Activated gamma-delta T cell treated with Interleukin-2 at 50 U/mL for 16 hours (primary cell): ENCODE results near the gene MISP.

Experiments used
- DNase-seq: peaks from one replicate; pipeline ENCODE4 v3.0.0-alpha.2; 2020

Gene MISP

GRCh38 chr19:813219-814151, 62.6 kb downstream of the MISP start:
- DNase-seq, result no peak
